Measurements from ENCODE around the gene ITPR2. TPM values are rescaled to one million over a fixed set of nuclear protein-coding genes. Genes with fewer than 3 reads are reported as not detected.

Gene ITPR2
- total and polyA plus RNA-seq, 2 of the 8 experiments (the other 6 are each of a cell fraction or from before 2014, with no cell fraction given) = 4.1 to 48.3 TPM

DNA sequence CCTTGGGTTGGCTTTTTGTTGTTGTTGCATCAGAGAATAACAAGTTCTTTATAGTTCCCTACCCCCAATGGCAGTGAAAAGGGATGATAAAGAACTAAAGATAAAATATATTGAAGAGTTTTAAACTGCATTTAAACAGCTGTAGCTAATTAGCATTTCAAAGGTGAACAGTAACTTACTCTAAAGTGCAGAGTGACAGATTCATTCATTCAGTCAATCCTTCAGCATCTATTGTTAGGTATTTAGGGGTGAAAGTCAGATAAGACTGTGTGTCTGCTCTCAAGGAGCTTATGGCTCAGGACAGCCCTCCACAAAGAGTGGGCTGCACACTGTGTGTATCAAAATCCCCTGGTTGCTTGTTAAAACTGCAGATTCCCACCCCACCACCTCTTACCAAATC is 491.5 kb downstream of the ITPR2 start:
- no peak overlapping the region for H4K91ac ChIP-seq (replicated peaks; ENCODE audit: insufficient read length, low read length)
- no peak overlapping the region for H3K23ac ChIP-seq (ENCODE audit: insufficient read length)
- H2BK120ac ChIP-seq (replicated peaks; ENCODE audit: low read depth, low read length) = no peak overlapping the region
- peaks cover 0 to 6% (median under 1%) of the 10 kb centered on the region in 4 experiments; a peak in 3 of 7 replicates for H3K4me1 ChIP-seq (replicated peaks in 1 of 4; ENCODE audit: control insufficient read depth in 3 of 4, insufficient read depth in 4 of 4, low read length in 3 of 4)
- H2AK5ac ChIP-seq (ENCODE audit: low read depth, low read length) = no peak overlapping the region
- no peak overlapping the region for H3K18ac ChIP-seq (ENCODE audit: extremely low read depth, low read length)
- H3K4me2 ChIP-seq (ENCODE audit: insufficient read depth in 1 of 2, low read depth in 2 of 2, low read length in 2 of 2) = no peak overlapping the region
- no peak overlapping the region for H2BK12ac ChIP-seq (ENCODE audit: low read depth, low read length)
- no peaks in the 10 kb centered on the region for H4K20me1 ChIP-seq (replicated peaks in 1 of 2; ENCODE audit: control insufficient read depth in 1 of 2, insufficient read depth in 2 of 2, low read length in 2 of 2)
- FAIRE-seq = no peak
- no peak overlapping the region for H4K5ac ChIP-seq (ENCODE audit: insufficient read length, low read depth, low read length)
- no peak overlapping the region for H3K4ac ChIP-seq (replicated peaks; ENCODE audit: insufficient read length, low read depth, low read length)
- ChIA-PET CTCF (ENCODE audit: partially characterized antibody) (interaction anchor here (0.9 to 2.0 kb wide), 3 partner anchors 73 to 244 kb away, joined by 3 to 5 read pairs (median 3); no protein-coding TSS in a partner anchor), POLR2A (ENCODE audit: partially characterized antibody) (no interaction called here)
- DNase-seq (ENCODE audit: low read depth in 1 of 2, low spot score in 2 of 2) = no peak
- no peak overlapping the region for H2AFZ ChIP-seq (ENCODE audit: low read length)
- H3K4me3 ChIP-seq (ENCODE audit: extremely low read depth in 1 of 4, insufficient read depth in 2 of 4, low read depth in 3 of 4, low read length in 4 of 4) = no peak overlapping the region
- no peaks in the 10 kb centered on the region for H3K79me2 ChIP-seq (ENCODE audit: control insufficient read depth in 1 of 2, insufficient read depth in 2 of 2, low read length in 2 of 2)
- no peaks in the 10 kb centered on the region for H3K23me2 ChIP-seq (ENCODE audit: low read depth, low read length)
- H2BK15ac ChIP-seq (ENCODE audit: low read length) = no peak overlapping the region
- H3K9ac ChIP-seq (replicated peaks in 1 of 4; ENCODE audit: extremely low read depth in 1 of 4, low read depth in 3 of 4, low read length in 3 of 4) = no peak overlapping the region
- no peak overlapping the region for H3K56ac ChIP-seq (replicated peaks; ENCODE audit: insufficient read length, low read depth, low read length)
- H3K79me1 ChIP-seq (ENCODE audit: low read depth, low read length) = no peaks in the 10 kb centered on the region
- no peak overlapping the region for H2BK5ac ChIP-seq (ENCODE audit: low read depth, low read length)
- no peaks in the 10 kb centered on the region for H3K9me3 ChIP-seq (ENCODE audit: insufficient read depth in 2 of 2, low read depth in 1 of 2, low read length in 1 of 2)
- H2BK20ac ChIP-seq (ENCODE audit: low read length) = no peak overlapping the region
- H3K27me3 ChIP-seq (replicated peaks in 1 of 4; ENCODE audit: control insufficient read depth in 3 of 4, extremely low read depth in 1 of 4, insufficient read depth in 3 of 4, low read length in 3 of 4) = no peaks in the 10 kb centered on the region
- H3K27ac ChIP-seq (ENCODE audit: low read depth, low read length) = no peak overlapping the region
- no peaks in the 10 kb centered on the region for H3K36me3 ChIP-seq (ENCODE audit: control insufficient read depth in 2 of 4, insufficient read depth in 4 of 4, low read length in 3 of 4)
- H4K8ac ChIP-seq (ENCODE audit: extremely low read depth, insufficient read depth, low read length) = no peak overlapping the region
- H3K14ac ChIP-seq (ENCODE audit: insufficient read length) = no peak overlapping the region
- no peak for TF ChIP-seq RFX5 (IDR thresholded peaks at IDR 0.05; ENCODE audit: borderline replicate concordance, low read depth, low read length)
- TF ChIP-seq MAFK (IDR thresholded peaks at IDR 0.05; ENCODE audit: low read depth, low read length) = no peak
- no peak for TF ChIP-seq CREB1 (IDR thresholded peaks at IDR 0.05)
- TF ChIP-seq EZH2 (IDR thresholded peaks at IDR 0.05; ENCODE audit: low read depth, low read length, severe bottlenecking) = no peak
- TF ChIP-seq, protein P1, sequence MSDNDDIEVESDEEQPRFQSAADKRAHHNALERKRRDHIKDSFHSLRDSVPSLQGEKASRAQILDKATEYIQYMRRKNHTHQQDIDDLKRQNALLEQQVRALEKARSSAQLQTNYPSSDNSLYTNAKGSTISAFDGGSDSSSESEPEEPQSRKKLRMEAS (IDR thresholded peaks at IDR 0.05) = no peak
- no peak for TF ChIP-seq EGR1 (IDR thresholded peaks at IDR 0.05; ENCODE audit: borderline replicate concordance, low read depth, low read length)
- TF ChIP-seq SIN3A (conservative IDR thresholded peaks at IDR 0.05 in 1 of 2, IDR thresholded peaks at IDR 0.05 in 1 of 2; ENCODE audit: low read depth in 1 of 2, low read length in 2 of 2) = no peak
- no peak for TF ChIP-seq SIRT6 (IDR thresholded peaks at IDR 0.05; ENCODE audit: low read length)
- TF ChIP-seq NRF1 (IDR thresholded peaks at IDR 0.05; ENCODE audit: low read depth, low read length) = no peak
- TF ChIP-seq BCL11A (IDR thresholded peaks at IDR 0.05; ENCODE audit: low read depth in 2 of 2, low read length in 2 of 2) = no peak
- no peak for TF ChIP-seq CHD1 (IDR thresholded peaks at IDR 0.05; ENCODE audit: low read depth, low read length)
- TF ChIP-seq, protein P2, sequence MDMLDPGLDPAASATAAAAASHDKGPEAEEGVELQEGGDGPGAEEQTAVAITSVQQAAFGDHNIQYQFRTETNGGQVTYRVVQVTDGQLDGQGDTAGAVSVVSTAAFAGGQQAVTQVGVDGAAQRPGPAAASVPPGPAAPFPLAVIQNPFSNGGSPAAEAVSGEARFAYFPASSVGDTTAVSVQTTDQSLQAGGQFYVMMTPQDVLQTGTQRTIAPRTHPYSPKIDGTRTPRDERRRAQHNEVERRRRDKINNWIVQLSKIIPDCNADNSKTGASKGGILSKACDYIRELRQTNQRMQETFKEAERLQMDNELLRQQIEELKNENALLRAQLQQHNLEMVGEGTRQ (IDR thresholded peaks at IDR 0.05; ENCODE audit: low read length) = no peak
- no peak for TF ChIP-seq TBP (IDR thresholded peaks at IDR 0.05; ENCODE audit: low read depth, low read length)
- TF ChIP-seq EP300 (IDR thresholded peaks at IDR 0.05; ENCODE audit: borderline replicate concordance in 1 of 2, low read depth in 2 of 2, low read length in 2 of 2) = no peak
- no peak for TF ChIP-seq ASH2L (IDR thresholded peaks at IDR 0.05; ENCODE audit: low read length)
